ENCODE measurements around the gene MIXL1. TPM values are rescaled to one million over a fixed set of nuclear protein-coding genes. Genes with fewer than 3 reads are reported as not detected.

MIXL1 gene
- total RNA-seq, 2 donors from 2014 or later, result not detected

DNA sequence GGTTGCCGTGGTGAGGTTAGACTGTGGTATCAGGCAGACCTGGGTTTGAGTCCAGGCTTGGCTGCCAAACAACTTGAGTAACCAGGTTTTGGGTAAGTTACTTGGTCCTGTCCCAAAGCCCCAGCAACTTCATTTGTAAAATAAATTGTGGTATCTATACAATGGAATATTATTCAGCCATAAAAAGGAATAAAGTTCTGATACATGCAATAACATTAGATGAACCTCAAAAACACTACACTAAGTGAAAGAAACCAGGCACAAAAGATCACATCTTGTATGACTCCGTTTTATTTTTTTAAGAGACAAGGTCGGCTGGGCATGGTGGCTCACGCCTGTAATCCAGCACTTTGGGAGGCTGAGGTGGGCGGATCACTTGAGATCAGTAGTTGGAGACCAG lies 16.4 kb upstream of the MIXL1 start:
- H3K9me3 ChIP-seq, result no peaks in the 10 kb centered on the region

DNA sequence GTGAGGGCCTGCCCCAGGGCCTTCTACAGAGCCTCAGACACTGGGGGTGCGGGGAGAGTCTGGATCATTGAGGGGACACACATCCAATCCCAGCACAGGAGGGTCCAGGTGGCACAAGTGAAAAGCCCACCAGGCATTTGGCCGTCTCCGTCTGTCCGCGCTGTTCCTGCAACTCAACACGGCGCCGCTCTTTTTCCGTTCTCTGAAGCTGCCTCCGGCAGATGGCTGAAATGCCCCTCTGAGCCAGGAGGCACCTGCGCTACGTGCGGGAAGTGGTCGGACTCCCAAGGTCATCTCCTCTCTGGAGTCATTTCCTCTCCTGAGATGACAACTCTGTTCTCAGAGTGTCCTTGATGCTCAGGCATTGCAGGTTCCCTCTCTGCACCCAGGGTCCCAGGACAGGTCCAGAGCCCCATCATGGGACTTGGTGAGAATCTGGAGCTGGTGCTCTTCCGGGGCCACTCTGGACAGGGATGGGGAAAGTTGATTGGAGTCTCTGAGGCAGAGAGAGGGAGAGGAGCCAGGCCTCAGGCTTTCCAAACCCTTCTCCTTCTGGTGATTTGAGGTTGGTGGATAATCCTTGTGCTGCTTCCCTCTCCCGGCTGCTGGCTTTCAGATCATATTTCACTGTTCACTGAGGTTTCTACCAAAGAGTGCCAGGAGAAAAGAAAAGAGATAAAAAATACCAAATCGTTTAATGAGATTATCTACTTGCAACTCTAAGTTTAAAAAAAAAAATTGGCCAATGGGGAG lies 14.0 kb upstream of the MIXL1 start:
- TF ChIP-seq, protein P1, sequence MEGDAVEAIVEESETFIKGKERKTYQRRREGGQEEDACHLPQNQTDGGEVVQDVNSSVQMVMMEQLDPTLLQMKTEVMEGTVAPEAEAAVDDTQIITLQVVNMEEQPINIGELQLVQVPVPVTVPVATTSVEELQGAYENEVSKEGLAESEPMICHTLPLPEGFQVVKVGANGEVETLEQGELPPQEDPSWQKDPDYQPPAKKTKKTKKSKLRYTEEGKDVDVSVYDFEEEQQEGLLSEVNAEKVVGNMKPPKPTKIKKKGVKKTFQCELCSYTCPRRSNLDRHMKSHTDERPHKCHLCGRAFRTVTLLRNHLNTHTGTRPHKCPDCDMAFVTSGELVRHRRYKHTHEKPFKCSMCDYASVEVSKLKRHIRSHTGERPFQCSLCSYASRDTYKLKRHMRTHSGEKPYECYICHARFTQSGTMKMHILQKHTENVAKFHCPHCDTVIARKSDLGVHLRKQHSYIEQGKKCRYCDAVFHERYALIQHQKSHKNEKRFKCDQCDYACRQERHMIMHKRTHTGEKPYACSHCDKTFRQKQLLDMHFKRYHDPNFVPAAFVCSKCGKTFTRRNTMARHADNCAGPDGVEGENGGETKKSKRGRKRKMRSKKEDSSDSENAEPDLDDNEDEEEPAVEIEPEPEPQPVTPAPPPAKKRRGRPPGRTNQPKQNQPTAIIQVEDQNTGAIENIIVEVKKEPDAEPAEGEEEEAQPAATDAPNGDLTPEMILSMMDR (IDR thresholded peaks at IDR 0.05), result no peak
- Histone ChIP-seq H3K36me3 (no peaks in the 10 kb centered on the region), H3K4me1 (ENCODE audit: control insufficient read depth in 1 of 2, low read depth in 2 of 2) (no peaks in the 10 kb centered on the region), H3K27ac (no peak overlapping the region), H3K9me3 (no peaks in the 10 kb centered on the region), H3K27me3 (replicated peaks; ENCODE audit: insufficient read depth) (no peaks in the 10 kb centered on the region), H3K4me3 (no peak overlapping the region)
- no peak for DNase-seq (ENCODE audit: low spot score)
- ATAC-seq (ENCODE audit: insufficient number of reproducible peaks, low FRiP score, low read depth), result no peak

More for the DNA sequence above, 16.4 kb upstream of the MIXL1 start:
- H3K27me3 ChIP-seq (replicated peaks; ENCODE audit: insufficient read depth), result no peaks in the 10 kb centered on the region
- DNase-seq (ENCODE audit: low spot score), result no peak
- no peak overlapping the region for H3K27ac ChIP-seq
- TF ChIP-seq, protein P1 (IDR thresholded peaks at IDR 0.05), result no peak
- no peak for ATAC-seq (ENCODE audit: insufficient number of reproducible peaks, low FRiP score, low read depth)
- H3K36me3 ChIP-seq, result no peaks in the 10 kb centered on the region
- H3K4me3 ChIP-seq, result no peak overlapping the region
- H3K4me1 ChIP-seq (ENCODE audit: control insufficient read depth in 1 of 2, low read depth in 2 of 2), result no peaks in the 10 kb centered on the region

DNA sequence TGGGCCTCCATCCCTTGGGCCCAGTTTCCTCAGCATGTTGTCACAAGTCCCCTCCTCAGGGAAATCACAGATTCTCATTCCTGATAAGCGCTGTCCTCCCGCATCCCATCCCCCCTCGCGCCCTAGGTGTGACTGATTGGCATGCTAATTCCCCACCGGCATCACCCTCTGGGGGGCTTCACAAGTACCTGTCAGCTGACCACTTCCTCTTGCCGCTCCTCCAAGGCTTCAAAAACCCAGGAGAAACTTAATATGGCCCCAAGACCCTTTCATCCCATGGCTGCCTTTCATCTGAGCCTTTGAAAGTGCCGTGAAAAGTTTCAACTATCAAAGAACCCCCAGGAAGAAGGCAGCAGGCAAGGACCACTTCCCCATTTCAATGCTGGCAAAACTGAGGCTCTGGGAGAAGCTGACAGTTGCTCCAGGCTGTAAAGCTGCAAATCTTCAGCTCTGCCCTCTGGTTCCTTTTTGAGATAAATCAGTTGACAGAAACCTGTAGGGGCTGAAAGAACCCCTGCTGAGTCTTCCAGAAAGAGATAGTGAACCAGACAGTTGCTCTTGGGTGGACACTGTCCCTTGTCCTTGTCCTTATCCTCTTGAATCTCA lies 12.8 kb upstream of the MIXL1 start:
- H3K9me3 ChIP-seq, result no peaks in the 10 kb centered on the region
- H3K27ac ChIP-seq, result no peak overlapping the region
- H3K4me3 ChIP-seq, result no peak overlapping the region
- no peak for DNase-seq (ENCODE audit: low spot score)
- TF ChIP-seq, protein P1 (IDR thresholded peaks at IDR 0.05), result no peak
- H3K36me3 ChIP-seq, result no peaks in the 10 kb centered on the region
- H3K27me3 ChIP-seq (replicated peaks; ENCODE audit: insufficient read depth), result no peaks in the 10 kb centered on the region
- ATAC-seq (ENCODE audit: insufficient number of reproducible peaks, low FRiP score, low read depth), result no peak
- H3K4me1 ChIP-seq (ENCODE audit: control insufficient read depth in 1 of 2, low read depth in 2 of 2), result no peaks in the 10 kb centered on the region

DNA sequence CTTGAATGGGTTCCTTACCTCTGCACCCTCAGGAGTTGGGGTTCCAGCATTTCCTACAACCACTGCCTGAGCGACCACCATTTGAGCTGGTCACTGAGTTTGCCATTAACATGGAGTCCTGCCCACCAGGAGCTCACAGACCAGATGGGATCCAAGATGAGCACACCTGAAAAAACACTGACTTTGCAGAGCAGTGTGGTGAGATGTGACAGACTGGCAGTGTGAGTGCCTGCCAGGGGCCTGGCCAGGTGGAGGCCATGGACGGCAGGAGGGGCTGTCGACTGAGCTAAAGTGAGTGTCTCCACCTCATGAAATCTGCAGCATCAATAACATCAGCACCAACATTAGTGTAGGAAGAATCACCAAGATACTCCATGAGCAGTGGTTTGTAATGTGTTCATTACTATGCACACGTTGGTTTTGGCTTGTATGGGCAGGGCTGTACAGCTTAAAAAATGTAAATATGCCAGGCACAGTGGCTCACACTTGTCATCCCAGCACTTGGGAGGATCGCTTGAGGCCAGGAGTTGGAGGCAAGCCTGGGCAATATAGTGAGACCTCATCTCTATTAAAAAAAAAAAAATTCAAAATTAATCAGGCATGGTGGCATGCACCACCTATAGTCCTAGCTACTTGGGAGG lies 12.2 kb upstream of the MIXL1 start:
- Histone ChIP-seq H3K9me3 (no peaks in the 10 kb centered on the region), H3K36me3 (no peaks in the 10 kb centered on the region), H3K4me3 (no peak overlapping the region), H3K27ac (no peak overlapping the region), H3K4me1 (ENCODE audit: control insufficient read depth in 1 of 2, low read depth in 2 of 2) (no peaks in the 10 kb centered on the region), H3K27me3 (replicated peaks; ENCODE audit: insufficient read depth) (no peaks in the 10 kb centered on the region)
- TF ChIP-seq, protein P1 (IDR thresholded peaks at IDR 0.05), result no peak
- no peak for DNase-seq (ENCODE audit: low spot score)
- ATAC-seq (ENCODE audit: insufficient number of reproducible peaks, low FRiP score, low read depth), result no peak

DNA sequence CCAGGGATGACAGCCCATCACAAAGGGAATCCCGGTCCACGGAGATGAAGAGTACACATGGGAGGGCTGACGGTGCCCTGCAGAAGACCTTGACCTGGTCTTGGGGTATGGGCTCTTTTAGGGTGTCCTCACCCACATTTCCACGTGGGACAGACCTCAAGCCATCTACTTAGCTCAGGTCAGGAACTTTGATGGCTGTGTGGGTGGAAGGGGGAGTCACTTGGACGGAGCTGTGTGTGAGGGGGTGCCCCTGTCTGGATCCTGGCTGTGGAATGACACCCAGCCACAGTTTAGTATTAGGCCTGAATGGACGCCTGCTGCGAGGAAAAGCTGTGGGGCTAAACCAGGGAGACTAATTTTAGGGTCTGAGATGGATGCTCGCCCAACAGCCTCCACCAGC lies 10.9 kb upstream of the MIXL1 start:
- Histone ChIP-seq H3K4me1 (ENCODE audit: control insufficient read depth in 1 of 2, low read depth in 2 of 2) (no peaks in the 10 kb centered on the region), H3K27me3 (replicated peaks; ENCODE audit: insufficient read depth) (no peaks in the 10 kb centered on the region), H3K36me3 (no peaks in the 10 kb centered on the region), H3K9me3 (no peaks in the 10 kb centered on the region), H3K27ac (no peak overlapping the region), H3K4me3 (no peak overlapping the region)
- TF ChIP-seq, protein P1 (IDR thresholded peaks at IDR 0.05), result no peak
- DNase-seq (ENCODE audit: low spot score) (no peak), ATAC-seq (ENCODE audit: insufficient number of reproducible peaks, low FRiP score, low read depth) (no peak)
